ENCODE measurements around the gene DNAJA3. TPM values are rescaled to one million over a fixed set of nuclear protein-coding genes. Genes with fewer than 3 reads are reported as not detected.

Gene DNAJA3
- total and polyA plus RNA-seq, 2 of the 4 experiments (the other 2 are of a cell fraction) = 38.0 to 40.2 TPM

GRCh38 chr16:4494746-4495490 lies 69.2 kb downstream of the DNAJA3 start:
- peak; percentile 86 for DNase-seq
- H4K8ac ChIP-seq (ENCODE audit: low read depth in 2 of 2, low read length in 2 of 2) = peak overlapping the region; percentile 32 to 80; a peak in 3 of 4 replicates
- peak overlapping the region; percentile 31; the same call in 1 of the 2 replicates for H4K5ac ChIP-seq (ENCODE audit: low read depth, low read length)
- intact Hi-C loops (cut with micrococcal nuclease) = no loop called here
- dilution Hi-C loops (cut with HindIII; ENCODE audit: low sequenced_read_pairs, unreplicated experiment) = no loop called here
- peak overlapping the region; percentile 76; the same call in 1 of the 2 replicates for H3K56ac ChIP-seq (ENCODE audit: extremely low read depth, insufficient read depth, low read length)
- H3K4me1 ChIP-seq (ENCODE audit: control insufficient read depth, insufficient read depth, low read length) = peaks cover 20% of the 10 kb centered on the region
- H2BK120ac ChIP-seq (ENCODE audit: low read depth, low read length) = peak overlapping the region; percentile 89
- peak overlapping the region; percentile 90 for H3K4ac ChIP-seq (ENCODE audit: low read depth, low read length)
- no peak overlapping the region for H2AFZ ChIP-seq (replicated peaks; ENCODE audit: low read length, poor library complexity)
- H3K36me3 ChIP-seq (ENCODE audit: control insufficient read depth, insufficient read depth, low read length) = no peaks in the 10 kb centered on the region; the same call in 1 of the 2 replicates
- POLR2A ChIA-PET (ENCODE audit: unreplicated experiment) = no interaction called here
- WGBS, 2 experiments (ENCODE audit: extremely low coverage in 2 of 2, insufficient read length in 1 of 2) = no CpG with 5 or more reads among the region's 6 CpGs
- no peak overlapping the region; the same call in 1 of the 2 replicates for H3K4me2 ChIP-seq (ENCODE audit: low read depth, low read length)
- peak overlapping the region; percentile 56; the same call in 1 of the 2 replicates for H3K18ac ChIP-seq (ENCODE audit: low read depth, low read length)
- peak overlapping the region; percentile 76 for H4K91ac ChIP-seq (ENCODE audit: insufficient read depth, low read depth, low read length)
- no TSS peak for BruUV-seq (replicated peaks)
- H3K4me3 ChIP-seq (ENCODE audit: insufficient read depth, low read depth, low read length) = no peak overlapping the region
- peak overlapping the region; percentile 59; the same call in 2 of the 3 replicates for H2BK15ac ChIP-seq (ENCODE audit: low read depth, low read length)
- TF ChIP-seq CTCF (conservative IDR thresholded peaks at IDR 0.05; ENCODE audit: low read depth, low read length) (no peak), FOS (IDR thresholded peaks at IDR 0.05; ENCODE audit: low read depth, low read length) (0 out of 2 replicates have a peak, but pooled peaks have one; percentile 38)
- H3K9ac ChIP-seq (ENCODE audit: low read depth, low read length) = no peak overlapping the region
- H3K9me1 ChIP-seq (ENCODE audit: insufficient read depth, low read length) = peaks cover 27% of the 10 kb centered on the region
- CTCF ChIA-PET = interaction anchor here (0.5 kb wide), 1 partner anchor 122 kb away, joined by 4 read pairs; no protein-coding TSS in a partner anchor
- H3K27ac ChIP-seq (ENCODE audit: insufficient read depth, low read length) = peak overlapping the region; percentile 50
- ATAC-seq (ENCODE audit: low read depth) = peak; percentile 73
- peaks cover 39 to 91% of the 10 kb centered on the region in 2 experiments for H3K79me1 ChIP-seq (ENCODE audit: low read depth in 1 of 2, low read length in 2 of 2)
- H4K20me1 ChIP-seq (ENCODE audit: insufficient read depth, low read length) = peaks cover 2% of the 10 kb centered on the region; the same call in 1 of the 2 replicates
- peak overlapping the region; percentile 73 for H3K23ac ChIP-seq (ENCODE audit: low read depth, low read length)
- in situ Hi-C loops (cut with MboI; ENCODE audit: low sequenced_read_pairs) = no loop called here
- peak overlapping the region; percentile 88 for H3K14ac ChIP-seq (replicated peaks; ENCODE audit: low read depth, low read length)
- peak overlapping the region; percentile 95 for H2BK20ac ChIP-seq (ENCODE audit: low read depth, low read length)
- H2AK5ac ChIP-seq (ENCODE audit: low read depth, low read length) = peak overlapping the region; percentile 95
- peak overlapping the region; percentile 95 for H2BK5ac ChIP-seq (ENCODE audit: low read depth, low read length, poor library complexity, severe bottlenecking)
- H3K9me3 ChIP-seq (ENCODE audit: control insufficient read depth, insufficient read depth, low read length) = no peaks in the 10 kb centered on the region
- no peaks in the 10 kb centered on the region for H3K27me3 ChIP-seq (ENCODE audit: control insufficient read depth, insufficient read depth, low read length)
- peak overlapping the region; percentile 35 for H2AK9ac ChIP-seq (replicated peaks; ENCODE audit: low read depth, low read length, poor library complexity)
